AG09309 (cell line): Measurements from ENCODE around the gene CREBRF.
"Not testable (repeated sequence)": the region's sequence is repeated elsewhere in the genome, so short reads cannot be mapped to it uniquely, and the experiment has no call there.

ENCODE experiments used
- DNase-seq: peaks from one replicate; pipeline ENCODE4 v3.0.0-alpha.2; 2010; ENCODE audit warnings: low read depth
- H3K4me3 ChIP-seq: 2 replicates; pipeline ENCODE4 v1.5.1; 2011; ENCODE audit warnings: mild to moderate bottlenecking, low read depth, low read length, moderate library complexity; ENCODE audit not compliant: control insufficient read depth
- CTCF ChIP-seq: IDR thresholded peaks from 2 replicates; pipeline ENCODE4 v1.5.1; 2011; ENCODE audit warnings: mild to moderate bottlenecking, low read depth, low read length, inconsistent platforms; ENCODE audit not compliant: insufficient read depth, control insufficient read depth; ENCODE audit errors: missing control alignments

CREBRF gene

GRCh38 chr5:173148354-173148753 lies 92.2 kb downstream of the CREBRF start:
- TF ChIP-seq CTCF: no peak
- DNase-seq: no peak
- H3K4me3 ChIP-seq: no peak overlapping the region

GRCh38 chr5:173152547-173152946 lies 96.4 kb downstream of the CREBRF start:
- no peak for DNase-seq
- no peak overlapping the region for H3K4me3 ChIP-seq
- no peak for TF ChIP-seq CTCF

- TF ChIP-seq CTCF: no peak
- no peak overlapping the region for H3K4me3 ChIP-seq
- no peak for DNase-seq
Observed at GRCh38 chr5:173153842-173154241, 97.7 kb downstream of the CREBRF start.

- DNase-seq, H3K4me3 ChIP-seq: not testable (repeated sequence)
Observed at GRCh38 chr5:173154619-173155018, 98.5 kb downstream of the CREBRF start.

- DNase-seq: no peak
- no peak overlapping the region for H3K4me3 ChIP-seq
- no peak for TF ChIP-seq CTCF
Observed at GRCh38 chr5:173155912-173156311, 99.8 kb downstream of the CREBRF start.

GRCh38 chr5:173158366-173158765 lies 102.2 kb downstream of the CREBRF start:
- no peak for DNase-seq
- no peak overlapping the region for H3K4me3 ChIP-seq
- no peak for TF ChIP-seq CTCF

GRCh38 chr5:173159256-173159655 lies 103.1 kb downstream of the CREBRF start:
- H3K4me3 ChIP-seq: no peak overlapping the region
- DNase-seq: no peak
- TF ChIP-seq CTCF: no peak
